IgD-negative memory B cell (primary cell): ENCODE measurements around the gene ETAA1. TPM values are rescaled to one million over a fixed set of nuclear protein-coding genes. Genes with fewer than 3 reads are reported as not detected.

Experiments used
- H3K27ac Mint-ChIP-seq, 3 donors: one replicate each; pipeline ENCODE4 v1.8.0; 2020 to 2022; ENCODE audit warnings: mild to moderate bottlenecking in 3 of 3, mixed read lengths in 3 of 3, moderate library complexity in 1 of 3
- H3K27me3 Mint-ChIP-seq: one replicate; pipeline ENCODE4 v1.8.0; 2021; ENCODE audit warnings: mixed read lengths
- H3K36me3 Mint-ChIP-seq: one replicate; pipeline ENCODE4 v1.8.0; 2020; ENCODE audit warnings: mild to moderate bottlenecking, mixed read lengths
- H3K4me1 Mint-ChIP-seq, 3 donors: one replicate each; pipeline ENCODE4 v1.8.0; 2020 to 2022; ENCODE audit warnings: mixed read lengths in 3 of 3, mild to moderate bottlenecking in 1 of 3
- H3K4me3 Mint-ChIP-seq, 4 donors: one replicate each; pipeline ENCODE4 v1.8.0; 2020 to 2022; ENCODE audit warnings: mild to moderate bottlenecking in 4 of 4, mixed read lengths in 4 of 4, moderate library complexity in 3 of 4
- H3K9me3 Mint-ChIP-seq, 3 donors: one replicate each; pipeline ENCODE4 v1.8.0; 2020 to 2021; ENCODE audit warnings: mixed read lengths in 3 of 3, mild to moderate bottlenecking in 1 of 3
- polyA plus RNA-seq: library from polyadenylated mRNA; unstranded; fragments of 300-500 nt; fragmentation: Illumina TruSeq; gene quantifications from one replicate; pipeline ENCODE4 v1.2.3, GENCODE V29; 2021

ETAA1 gene
- polyA plus RNA-seq, 1 donor from 2014 or later = 6.5 TPM

DNA sequence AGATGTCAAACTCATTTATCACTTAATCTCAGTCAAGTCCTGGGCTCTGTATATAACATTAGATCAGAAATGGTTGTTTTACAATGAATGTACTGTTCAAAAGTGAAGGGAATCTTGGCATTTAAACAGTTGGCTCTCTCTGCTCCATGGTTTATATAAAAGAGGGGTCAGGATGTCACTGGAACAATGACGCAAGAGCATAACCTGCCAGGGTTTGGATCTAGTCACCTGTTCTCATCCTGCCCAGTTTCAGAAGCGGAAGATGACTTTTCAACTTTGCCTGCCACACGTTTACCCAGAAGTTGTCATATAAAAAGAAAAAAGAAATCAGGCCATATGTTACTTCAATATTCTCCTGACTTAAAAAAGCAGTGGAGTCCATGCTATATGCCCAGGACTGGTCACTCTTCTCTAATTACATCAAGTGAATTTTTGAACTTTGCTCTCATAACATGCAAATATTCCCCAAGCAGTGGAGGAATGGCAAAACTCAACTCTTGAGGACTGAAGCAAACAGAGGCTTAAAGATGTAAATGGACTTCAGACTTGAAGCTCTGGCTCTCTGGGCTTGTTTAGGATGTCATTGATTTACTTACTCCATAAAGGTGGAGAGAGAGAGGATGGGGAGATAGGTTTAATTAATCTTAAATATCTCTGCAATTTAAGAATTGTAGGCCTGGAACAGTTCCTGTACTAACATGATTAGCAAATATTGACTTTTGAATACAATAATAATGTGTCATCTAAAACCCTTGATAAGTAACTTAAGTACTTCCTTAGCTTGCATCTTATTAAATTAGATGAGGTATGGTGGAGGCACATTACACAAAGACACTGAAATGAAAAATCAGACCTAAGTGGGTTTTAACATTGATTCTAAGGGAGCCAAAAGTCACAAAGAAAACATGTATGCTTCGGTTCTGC lies 58.3 kb downstream of the ETAA1 start:
- H3K36me3 Mint-ChIP-seq = no peaks in the 10 kb centered on the region
- H3K4me3 Mint-ChIP-seq = no peak overlapping the region
- no peak overlapping the region for H3K27ac Mint-ChIP-seq

DNA sequence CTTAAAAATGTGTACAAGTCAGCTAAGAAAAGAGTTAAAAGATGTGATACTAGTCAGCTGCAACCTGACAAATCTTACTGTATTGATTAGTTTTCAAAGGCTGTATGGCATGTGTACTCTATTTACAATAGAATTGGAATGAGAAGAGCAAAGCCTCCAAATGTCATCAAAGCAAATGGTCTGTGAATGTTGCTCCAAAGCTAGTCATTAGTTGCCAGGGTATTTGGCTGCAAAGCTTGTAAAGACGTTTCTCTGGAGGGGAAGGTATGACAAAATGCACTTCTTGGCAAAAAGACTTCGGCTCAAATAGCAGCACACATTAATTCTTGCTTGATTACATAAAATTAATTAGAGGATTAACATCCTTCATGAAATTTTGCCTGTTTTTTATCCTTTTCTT lies 59.3 kb downstream of the ETAA1 start:
- Mint-ChIP-seq H3K27ac (no peak overlapping the region), H3K36me3 (no peaks in the 10 kb centered on the region), H3K27me3 (no peaks in the 10 kb centered on the region), H3K4me1 (no peaks in the 10 kb centered on the region), H3K4me3 (no peak overlapping the region), H3K9me3 (no peaks in the 10 kb centered on the region)

More for the DNA sequence above, 58.3 kb downstream of the ETAA1 start:
- Mint-ChIP-seq H3K27me3 (peaks cover 1% of the 10 kb centered on the region), H3K4me1 (no peaks in the 10 kb centered on the region), H3K9me3 (no peaks in the 10 kb centered on the region)

DNA sequence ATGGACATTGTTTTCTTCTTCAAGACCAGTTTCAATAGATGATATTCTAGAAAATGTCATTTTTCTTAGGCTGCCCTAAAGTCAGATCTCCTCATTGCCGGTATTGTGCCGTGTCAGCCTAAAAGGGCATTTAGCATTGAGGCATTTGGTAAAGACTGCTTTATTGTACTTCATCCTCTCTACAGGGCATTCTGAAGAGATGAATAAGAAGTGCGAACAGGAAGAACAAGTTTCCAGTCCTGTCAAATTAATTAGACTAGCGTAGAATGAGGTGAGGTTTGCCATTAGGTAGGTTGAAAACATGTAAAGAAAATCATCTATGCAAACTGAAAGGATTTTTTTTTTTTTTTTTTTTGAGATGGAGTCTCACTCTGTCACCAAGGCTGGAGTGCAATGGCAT lies 60.6 kb downstream of the ETAA1 start:
- Mint-ChIP-seq H3K4me1 (no peaks in the 10 kb centered on the region), H3K9me3 (no peaks in the 10 kb centered on the region), H3K27ac (no peak overlapping the region), H3K27me3 (no peaks in the 10 kb centered on the region), H3K4me3 (no peak overlapping the region), H3K36me3 (no peaks in the 10 kb centered on the region)

GRCh38 chr2:67459761-67460160 lies 62.6 kb downstream of the ETAA1 start:
- Mint-ChIP-seq H3K27me3 (no peaks in the 10 kb centered on the region), H3K36me3 (no peaks in the 10 kb centered on the region), H3K27ac (no peak overlapping the region), H3K4me3 (no peak overlapping the region), H3K9me3 (no peaks in the 10 kb centered on the region), H3K4me1 (no peaks in the 10 kb centered on the region)
